Anterior cingulate cortex (tissue), 58 donors: ENCODE data around the gene FOXO6.
"Not testable (repeated sequence)": the region's sequence is repeated elsewhere in the genome, so short reads cannot be mapped to it uniquely, and the experiment has no call there.

Experiments used
- DNase-seq, 58 donors: peaks; one replicate each; lab custom pipeline; 2025; lab: John Stamatoyannopoulos, UW

The FOXO6 gene

GRCh38 chr1:41328780-41329640 is 32.2 kb upstream of the FOXO6 start:
- DNase-seq = no peak

- no peak for DNase-seq
Observed at GRCh38 chr1:41329662-41330587, 31.3 kb upstream of the FOXO6 start.

GRCh38 chr1:41330588-41331545 is 30.4 kb upstream of the FOXO6 start:
- no peak for DNase-seq

- no peak for DNase-seq
Observed at GRCh38 chr1:41331546-41331917, 29.7 kb upstream of the FOXO6 start.

GRCh38 chr1:41332161-41332560 is 29.1 kb upstream of the FOXO6 start:
- DNase-seq = not testable (repeated sequence)

GRCh38 chr1:41333146-41333784 is 28.0 kb upstream of the FOXO6 start:
- no peak for DNase-seq

- DNase-seq = no peak
Observed at GRCh38 chr1:41338820-41339219, 22.4 kb upstream of the FOXO6 start.

- DNase-seq = no peak
Observed at GRCh38 chr1:41340655-41341364, 20.4 kb upstream of the FOXO6 start.

- DNase-seq = no peak
Observed at GRCh38 chr1:41341365-41341683, 19.9 kb upstream of the FOXO6 start.

- peak in 6 of 58 donors; percentile 10 to 55 (median 24) for DNase-seq
Observed at GRCh38 chr1:41341772-41342562, 19.3 kb upstream of the FOXO6 start.

- no peak for DNase-seq
Observed at GRCh38 chr1:41342774-41343355, 18.4 kb upstream of the FOXO6 start.

- DNase-seq = no peak
Observed at GRCh38 chr1:41343790-41344699, 17.2 kb upstream of the FOXO6 start.

- no peak for DNase-seq
Observed at GRCh38 chr1:41344708-41345159, 16.5 kb upstream of the FOXO6 start.

- DNase-seq = no peak
Observed at GRCh38 chr1:41345434-41346075, 15.7 kb upstream of the FOXO6 start.

- no peak for DNase-seq
Observed at GRCh38 chr1:41347276-41347675, 14.0 kb upstream of the FOXO6 start.

- DNase-seq = no peak
Observed at GRCh38 chr1:41348394-41348793, 12.8 kb upstream of the FOXO6 start.
